ENCODE data around the gene ARID1B.

The ARID1B gene

DNA sequence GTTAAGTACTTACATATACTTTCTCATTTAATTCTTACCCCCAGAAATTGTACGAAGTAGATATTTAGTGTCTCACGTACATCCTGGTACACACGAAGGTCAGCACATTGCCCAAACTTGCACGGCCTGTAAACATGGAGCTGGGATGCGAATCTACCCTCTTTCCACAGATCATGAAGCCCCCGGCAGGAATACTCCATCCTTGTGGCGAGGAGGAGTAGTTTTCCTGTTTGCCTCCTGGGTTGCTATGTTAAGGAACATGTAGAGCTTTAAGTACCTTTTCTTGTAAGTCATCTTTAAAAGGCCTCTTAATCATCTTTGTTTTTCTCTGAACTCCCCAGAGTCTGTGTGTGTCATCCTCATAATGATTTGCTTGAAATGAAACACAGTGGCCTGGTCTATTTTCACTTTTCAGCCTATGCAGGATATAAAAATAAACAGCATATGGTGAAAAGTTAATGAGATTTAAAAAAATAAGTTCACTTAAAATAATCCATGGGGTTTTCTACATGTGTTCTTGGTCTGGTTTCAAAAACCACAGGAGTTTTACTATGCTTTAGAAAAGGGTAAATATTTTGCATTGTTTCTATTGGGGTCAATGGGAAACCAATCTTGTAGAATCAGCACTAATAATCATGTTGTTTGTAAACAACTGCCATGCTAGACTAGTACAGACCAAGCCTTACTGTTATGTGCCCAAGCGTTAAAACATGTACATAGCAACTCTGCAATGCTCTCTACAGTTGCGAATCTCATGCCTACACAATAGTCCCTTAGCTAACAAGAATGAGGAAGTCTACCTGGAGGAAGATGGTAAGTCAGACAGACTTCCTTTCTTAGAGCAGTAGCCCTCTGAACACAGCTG, 9.3 kb upstream of the ARID1B start:
- peaks cover 13% of the 10 kb centered on the region for H3K4me1 ChIP-seq (ENCODE audit: low read length)
- no peaks in the 10 kb centered on the region for H4K20me1 ChIP-seq (ENCODE audit: insufficient read depth, low read length)
- no peak overlapping the region for H3K4me3 ChIP-seq (ENCODE audit: low read length)
- H2AFZ ChIP-seq (ENCODE audit: low read length), result no peak overlapping the region
- no peaks in the 10 kb centered on the region for H3K36me3 ChIP-seq (replicated peaks; ENCODE audit: insufficient read depth, low read length)
- H3K9me2 ChIP-seq (replicated peaks; ENCODE audit: insufficient read depth, low read length), result no peaks in the 10 kb centered on the region
- peaks cover 8% of the 10 kb centered on the region for H3F3A ChIP-seq (ENCODE audit: insufficient read depth, low read length)
- no peaks in the 10 kb centered on the region for H3K9me3 ChIP-seq (replicated peaks; ENCODE audit: insufficient read depth, low read length)
- peak overlapping the region; percentile 18; the same call in 1 of the 2 replicates for H3K27ac ChIP-seq (ENCODE audit: low read length)
- H3K4me2 ChIP-seq (ENCODE audit: low read depth, low read length), result 0 out of 2 replicates have a peak overlapping the region, but pooled peaks have one; percentile 18
- peak; percentile 22 for DNase-seq
- TF ChIP-seq, protein P1, sequence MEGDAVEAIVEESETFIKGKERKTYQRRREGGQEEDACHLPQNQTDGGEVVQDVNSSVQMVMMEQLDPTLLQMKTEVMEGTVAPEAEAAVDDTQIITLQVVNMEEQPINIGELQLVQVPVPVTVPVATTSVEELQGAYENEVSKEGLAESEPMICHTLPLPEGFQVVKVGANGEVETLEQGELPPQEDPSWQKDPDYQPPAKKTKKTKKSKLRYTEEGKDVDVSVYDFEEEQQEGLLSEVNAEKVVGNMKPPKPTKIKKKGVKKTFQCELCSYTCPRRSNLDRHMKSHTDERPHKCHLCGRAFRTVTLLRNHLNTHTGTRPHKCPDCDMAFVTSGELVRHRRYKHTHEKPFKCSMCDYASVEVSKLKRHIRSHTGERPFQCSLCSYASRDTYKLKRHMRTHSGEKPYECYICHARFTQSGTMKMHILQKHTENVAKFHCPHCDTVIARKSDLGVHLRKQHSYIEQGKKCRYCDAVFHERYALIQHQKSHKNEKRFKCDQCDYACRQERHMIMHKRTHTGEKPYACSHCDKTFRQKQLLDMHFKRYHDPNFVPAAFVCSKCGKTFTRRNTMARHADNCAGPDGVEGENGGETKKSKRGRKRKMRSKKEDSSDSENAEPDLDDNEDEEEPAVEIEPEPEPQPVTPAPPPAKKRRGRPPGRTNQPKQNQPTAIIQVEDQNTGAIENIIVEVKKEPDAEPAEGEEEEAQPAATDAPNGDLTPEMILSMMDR (IDR thresholded peaks at IDR 0.05; ENCODE audit: low read length), result no peak
- TF ChIP-seq EZH2phosphoT487 (IDR thresholded peaks at IDR 0.05; ENCODE audit: low read length), result no peak
- H3K9ac ChIP-seq (ENCODE audit: low read length), result no peak overlapping the region
- H3K79me2 ChIP-seq (ENCODE audit: low read length), result no peaks in the 10 kb centered on the region
- no peaks in the 10 kb centered on the region for H3K27me3 ChIP-seq (replicated peaks; ENCODE audit: insufficient read depth, low read length)

DNA sequence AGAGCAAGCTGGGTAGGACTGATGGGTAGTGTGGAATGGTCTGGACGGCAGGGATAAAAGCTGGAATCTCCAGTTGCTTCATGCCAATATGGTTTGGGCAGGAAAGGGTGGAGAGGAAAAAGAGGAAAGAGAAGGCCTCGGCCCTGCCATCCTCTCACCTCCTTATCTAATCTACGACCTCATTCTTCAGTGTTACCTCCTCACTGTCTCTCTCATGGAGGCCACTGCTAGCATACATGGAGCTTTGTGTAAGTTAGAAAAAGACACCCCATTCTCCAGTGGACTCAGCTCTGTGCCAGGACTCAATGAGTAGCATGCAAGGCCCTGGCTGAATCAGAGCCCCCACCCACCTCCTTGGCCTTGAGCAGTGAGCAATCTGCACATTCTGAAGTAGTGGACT, 6.1 kb upstream of the ARID1B start:
- H4K20me1 ChIP-seq (ENCODE audit: insufficient read depth, low read length), result no peaks in the 10 kb centered on the region
- H3K36me3 ChIP-seq (replicated peaks; ENCODE audit: insufficient read depth, low read length), result no peaks in the 10 kb centered on the region
- DNase-seq, result no peak
- no peaks in the 10 kb centered on the region for H3K27me3 ChIP-seq (replicated peaks; ENCODE audit: insufficient read depth, low read length)
- peaks cover 13% of the 10 kb centered on the region for H3K4me1 ChIP-seq (ENCODE audit: low read length)
- H3K4me3 ChIP-seq (ENCODE audit: low read length), result no peak overlapping the region
- no peak overlapping the region for H3K4me2 ChIP-seq (ENCODE audit: low read depth, low read length)
- H2AFZ ChIP-seq (ENCODE audit: low read length), result no peak overlapping the region
- TF ChIP-seq EZH2 (optimal IDR thresholded peaks at IDR 0.05; ENCODE audit: low read depth, low read length) (no peak), EZH2phosphoT487 (IDR thresholded peaks at IDR 0.05; ENCODE audit: low read length) (no peak)
- TF ChIP-seq, protein P1 (IDR thresholded peaks at IDR 0.05; ENCODE audit: low read length), result no peak
- H3K79me2 ChIP-seq (ENCODE audit: low read length), result no peaks in the 10 kb centered on the region
- no peak overlapping the region for H3K27ac ChIP-seq (ENCODE audit: low read length)
- H3K9me3 ChIP-seq (replicated peaks; ENCODE audit: insufficient read depth, low read length), result no peaks in the 10 kb centered on the region
- no peaks in the 10 kb centered on the region for H3K9me2 ChIP-seq (replicated peaks; ENCODE audit: insufficient read depth, low read length)
- H3K9ac ChIP-seq (ENCODE audit: low read length), result no peak overlapping the region
- H3F3A ChIP-seq (ENCODE audit: insufficient read depth, low read length), result peaks cover 8% of the 10 kb centered on the region

DNA sequence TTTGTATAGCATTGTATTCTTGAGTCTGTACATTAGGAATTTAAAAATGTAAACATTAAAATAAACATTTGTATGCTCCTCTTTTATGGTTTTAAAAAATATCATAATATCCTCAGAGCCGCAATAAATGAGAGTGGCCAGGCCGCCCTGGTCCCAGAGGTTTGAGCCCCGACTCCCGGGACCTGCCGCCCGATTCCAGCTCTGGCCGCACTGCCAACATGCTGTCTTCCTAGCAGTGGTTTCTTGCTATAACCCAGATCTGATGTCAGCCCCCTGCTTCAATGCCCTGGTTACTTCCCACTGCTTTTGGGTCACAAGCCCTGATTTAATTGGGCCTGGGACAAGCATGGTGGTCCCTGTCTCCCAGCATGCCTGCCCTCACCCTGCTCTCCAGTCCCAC, 5.4 kb upstream of the ARID1B start:
- H2AFZ ChIP-seq (ENCODE audit: low read length), result no peak overlapping the region
- no peak for DNase-seq
- peaks cover 8% of the 10 kb centered on the region for H3F3A ChIP-seq (ENCODE audit: insufficient read depth, low read length)
- H3K27ac ChIP-seq (ENCODE audit: low read length), result no peak overlapping the region
- H3K9me3 ChIP-seq (replicated peaks; ENCODE audit: insufficient read depth, low read length), result no peaks in the 10 kb centered on the region
- H3K9ac ChIP-seq (ENCODE audit: low read length), result no peak overlapping the region
- H3K27me3 ChIP-seq (replicated peaks; ENCODE audit: insufficient read depth, low read length), result no peaks in the 10 kb centered on the region
- H3K4me3 ChIP-seq (ENCODE audit: low read length), result no peak overlapping the region
- no peak overlapping the region for H3K4me2 ChIP-seq (ENCODE audit: low read depth, low read length)
- H3K9me2 ChIP-seq (replicated peaks; ENCODE audit: insufficient read depth, low read length), result no peaks in the 10 kb centered on the region
- H3K79me2 ChIP-seq (ENCODE audit: low read length), result no peaks in the 10 kb centered on the region
- no peaks in the 10 kb centered on the region for H3K36me3 ChIP-seq (replicated peaks; ENCODE audit: insufficient read depth, low read length)
- TF ChIP-seq EZH2 (optimal IDR thresholded peaks at IDR 0.05; ENCODE audit: low read depth, low read length), result no peak
- TF ChIP-seq EZH2phosphoT487 (IDR thresholded peaks at IDR 0.05; ENCODE audit: low read length), result no peak
- TF ChIP-seq, protein P1 (IDR thresholded peaks at IDR 0.05; ENCODE audit: low read length), result no peak
- H4K20me1 ChIP-seq (ENCODE audit: insufficient read depth, low read length), result no peaks in the 10 kb centered on the region
- peaks cover 13% of the 10 kb centered on the region for H3K4me1 ChIP-seq (ENCODE audit: low read length)

Data from MM.1S (cell line).